Spleen (tissue), 11 donors: ENCODE results near the gene ASCC3. TPM values are rescaled to one million over a fixed set of nuclear protein-coding genes. Genes with fewer than 3 reads are reported as not detected.

ENCODE experiments used
- DNase-seq: peaks from one replicate; pipeline ENCODE4 v3.0.0-alpha.2; 2020
- H3K27ac ChIP-seq, 8 donors: fragments of 200-600 bp; sonication (generic) in 7 of 8; 1 replicate in 4 of 8; 2 replicates in 4 of 8; pipeline versions ENCODE4 v1.5.0 to v1.8.0; 2016 to 2021; ENCODE audit warnings: inconsistent platforms in 4 of 8, mild to moderate bottlenecking in 4 of 8, moderate library complexity in 1 of 8
- H3K27me3 ChIP-seq, 7 donors: fragments of 200-600 bp; sonication (generic) in 6 of 7; replicated peaks in 1 of 7; 1 replicate in 4 of 7; 2 replicates in 3 of 7; pipeline versions ENCODE4 v1.5.0 to v1.8.0; 2016 to 2021; ENCODE audit warnings: inconsistent platforms in 3 of 7, mild to moderate bottlenecking in 1 of 7
- H3K36me3 ChIP-seq, 6 donors: fragments of 200-600 bp; sonication (generic) in 5 of 6; 1 replicate in 4 of 6; 2 replicates in 2 of 6; pipeline versions ENCODE4 v1.5.0 to v1.8.0; 2016 to 2021; ENCODE audit warnings: inconsistent platforms in 2 of 6
- H3K4me1 ChIP-seq, 6 donors: fragments of 200-600 bp; sonication (generic) in 5 of 6; 1 replicate in 3 of 6; 2 replicates in 3 of 6; pipeline versions ENCODE4 v1.5.0 to v1.8.0; 2016 to 2021; ENCODE audit warnings: inconsistent platforms in 3 of 6
- H3K4me3 ChIP-seq, 8 donors: fragments of 200-600 bp; sonication (generic) in 7 of 8; 1 replicate in 4 of 8; 2 replicates in 4 of 8; pipeline versions ENCODE4 v1.5.0 to v1.8.0; 2016 to 2021; ENCODE audit warnings: inconsistent platforms in 4 of 8, mild to moderate bottlenecking in 4 of 8, moderate library complexity in 2 of 8
- H3K9me3 ChIP-seq, 8 donors: fragments of 200-600 bp; sonication (generic) in 7 of 8; 1 replicate in 4 of 8; 2 replicates in 4 of 8; pipeline versions ENCODE4 v1.5.0 to v1.8.0; 2016 to 2021; ENCODE audit warnings: inconsistent platforms in 4 of 8
- CTCF ChIP-seq, 11 experiments: fragments of 200-600 bp in 7 of 11; fragments of 450-650 bp in 4 of 11; sonication (generic) in 4 of 11; IDR thresholded peaks in 8 of 11; conservative IDR thresholded peaks in 3 of 11; 1 replicate in 7 of 11; 2 replicates in 4 of 11; pipeline versions ENCODE4 v1.4.0 to v1.8.0; 2016 to 2021; ENCODE audit warnings: antibody characterized with exemption in 11 of 11, inconsistent platforms in 4 of 11, mild to moderate bottlenecking in 1 of 11
- POLR2A ChIP-seq, 3 donors: fragments of 450-650 bp; IDR thresholded peaks; one replicate each; pipeline ENCODE4 v1.5.1; 2017; ENCODE audit warnings: antibody characterized with exemption in 3 of 3, mild to moderate bottlenecking in 1 of 3
- POLR2AphosphoS5 ChIP-seq, 3 donors: sonication (generic); formaldehyde crosslinking; IDR thresholded peaks; one replicate each; pipeline ENCODE4 v1.5.1; 2017; ENCODE audit warnings: antibody characterized with exemption in 3 of 3
- WGBS, 5 donors: extraction: QIAGEN DNeasy Blood & Tissue Kit in 3 of 5; methylation state at CpG; one replicate each; pipeline versions ENCODE4 v1.1.5 to v1.1.7; 2013 to 2018; 5-methylcytosine and 5-hydroxymethylcytosine counted together
- intact Hi-C: fragments of 100-400 bp; cut with DNase I; formaldehyde crosslinking; loops from one replicate; pipeline ENCODE4 v1.15.0; 2023; ENCODE audit warnings: low total_unique reads
- polyA plus RNA-seq, 3 donors: library from polyadenylated mRNA; stranded (reverse); fragments of 200-250 nt; gene quantifications; one replicate each; pipeline ENCODE4 v1.2.1, GENCODE V29; 2013
- total RNA-seq, 7 donors: library from RNA; depleted of rRNA in 3 of 7; stranded (reverse); fragments of >200 nt in 3 of 7; fragmentation: NEBNext Ultra II Directional in 4 of 7; extraction: Animal tissue kit (Norgen Biotek cat#: 25700) in 4 of 7; gene quantifications; one replicate each; pipeline versions ENCODE4 v1.1.0 to v1.2.1, GENCODE V29; 2016 to 2021
- donor health status: healthy with polysubstance abuse.
- donor health status: DM: no; HTN: no; CAD: no; lungs with moderate emphysema.
- donor health status: DM: no; HTN: no; CAD: no.
- donor health status: Bipolar disorder and iron deficiency.
- donor health status: healthy.
- donor health status: DM: no; HTN: no; CAD: no.
- donor health status: DM: yes; HTN: yes; CAD: no.

ASCC3 gene
- total and polyA plus RNA-seq, 10 donors, result 7.9 to 52.4 (median 40.8) TPM

- 17 to 30% (median 20%) methylated on average over 3 of the region's 3 CpGs for WGBS, 5 donors
- TF ChIP-seq POLR2AphosphoS5 (IDR thresholded peaks at IDR 0.05) (no peak), CTCF (IDR thresholded peaks at IDR 0.05 in 8 of 11, conservative IDR thresholded peaks at IDR 0.05 in 3 of 11) (no peak), POLR2A (IDR thresholded peaks at IDR 0.05) (no peak)
- H3K4me3 ChIP-seq, result no peak overlapping the region
- intact Hi-C loops, result no loop called here
- no peak overlapping the region for H3K27ac ChIP-seq
- H3K9me3 ChIP-seq, result peaks cover 0 to under 1% (median 0%) of the 10 kb centered on the region in 8 donors
- no peaks in the 10 kb centered on the region for H3K36me3 ChIP-seq
- DNase-seq, result no peak
- peaks cover 0 to under 1% (median 0%) of the 10 kb centered on the region in 6 donors for H3K4me1 ChIP-seq
- peaks cover 6 to 80% (median 40%) of the 10 kb centered on the region in 7 donors for H3K27me3 ChIP-seq
Measured at GRCh38 chr6:100472674-100473073, 408.5 kb downstream of the ASCC3 start.

- Histone ChIP-seq H3K9me3 (peaks cover 0 to 8% (median 0%) of the 10 kb centered on the region in 8 donors), H3K27me3 (peaks cover 6 to 90% (median 61%) of the 10 kb centered on the region in 7 donors), H3K4me1 (peaks cover 0 to 13% (median 2%) of the 10 kb centered on the region in 6 donors), H3K4me3 (no peak overlapping the region), H3K36me3 (no peaks in the 10 kb centered on the region), H3K27ac (no peak overlapping the region)
- TF ChIP-seq CTCF (IDR thresholded peaks at IDR 0.05 in 8 of 11, conservative IDR thresholded peaks at IDR 0.05 in 3 of 11) (no peak), POLR2A (IDR thresholded peaks at IDR 0.05) (no peak), POLR2AphosphoS5 (IDR thresholded peaks at IDR 0.05) (no peak)
- intact Hi-C loops, result no loop called here
- DNase-seq, result no peak
- WGBS, 5 donors, result 61 to 72% (median 68%) methylated on average over 5 of the region's 5 CpGs
Measured at GRCh38 chr6:100470422-100471120, 410.6 kb downstream of the ASCC3 start.

GRCh38 chr6:100469101-100469859 lies 411.8 kb downstream of the ASCC3 start:
- H3K36me3 ChIP-seq, result no peaks in the 10 kb centered on the region
- peaks cover 0 to 25% (median 14%) of the 10 kb centered on the region in 6 donors for H3K4me1 ChIP-seq
- H3K27ac ChIP-seq, result no peak overlapping the region
- peaks cover 15 to 98% (median 74%) of the 10 kb centered on the region in 7 donors for H3K27me3 ChIP-seq
- no peak for DNase-seq
- peaks cover 0 to 20% (median 0%) of the 10 kb centered on the region in 8 donors for H3K9me3 ChIP-seq
- WGBS, 5 donors, result 9 to 28% (median 17%) methylated on average over 20 to 44 of the region's 44 CpGs
- no peak for TF ChIP-seq POLR2AphosphoS5 (IDR thresholded peaks at IDR 0.05)
- TF ChIP-seq POLR2A (IDR thresholded peaks at IDR 0.05), result no peak
- TF ChIP-seq CTCF (IDR thresholded peaks at IDR 0.05 in 8 of 11, conservative IDR thresholded peaks at IDR 0.05 in 3 of 11), result no peak
- no peak overlapping the region for H3K4me3 ChIP-seq
- intact Hi-C loops, result no loop called here
